ENCODE measurements around the gene CD300LF. TPM values are rescaled to one million over a fixed set of nuclear protein-coding genes. Genes with fewer than 3 reads are reported as not detected.

Gene CD300LF
- total RNA-seq, 1 experiment from 2014 or later = 2.4 TPM

- no peaks in the 10 kb centered on the region for H3K9me3 ChIP-seq
- H3K36me3 ChIP-seq (ENCODE audit: control insufficient read depth, insufficient read depth, low read length) = no peaks in the 10 kb centered on the region
- no peaks in the 10 kb centered on the region for H3K27me3 ChIP-seq (replicated peaks; ENCODE audit: control insufficient read depth, insufficient read depth, low read length)
- no peak overlapping the region for H3K27ac Mint-ChIP-seq (ENCODE audit: unreplicated experiment)
- no TSS peak for BruUV-seq (replicated peaks)
- POLR2A ChIA-PET = interaction anchor here (0.7 kb wide), 1 partner anchor 25 kb away, joined by 7 read pairs; the partner anchor contains the start of gene RAB37
- H3K36me3 Mint-ChIP-seq (ENCODE audit: insufficient read depth, unreplicated experiment) = no peaks in the 10 kb centered on the region
- CTCF ChIA-PET = interaction anchor here (1.1 kb wide), 1 partner anchor 54 kb away, joined by 3 read pairs; no protein-coding TSS in a partner anchor
- no peak for DNase-seq
- H3K4me1 ChIP-seq = peaks cover 27% of the 10 kb centered on the region
- peaks cover 22% of the 10 kb centered on the region for H3K4me1 Mint-ChIP-seq (ENCODE audit: low read depth, unreplicated experiment)
- TF ChIP-seq CTCF (IDR thresholded peaks at IDR 0.05; ENCODE audit: insufficient read depth in 1 of 2, low read depth in 1 of 2, low read length in 1 of 2, severe bottlenecking in 1 of 2, unreplicated experiment in 1 of 2) = no peak
- H3K9me3 Mint-ChIP-seq (ENCODE audit: unreplicated experiment) = no peaks in the 10 kb centered on the region
- H3K4me3 Mint-ChIP-seq (ENCODE audit: unreplicated experiment) = no peak overlapping the region
- no peaks in the 10 kb centered on the region for H3K27me3 Mint-ChIP-seq (ENCODE audit: insufficient read depth, unreplicated experiment)
- no peak overlapping the region for H3K4me3 ChIP-seq (ENCODE audit: low read depth, low read length)
- intact Hi-C loops (cut with micrococcal nuclease; ENCODE audit: unreplicated experiment) = no loop called here
These were observed 1.5 kb downstream of the CD300LF start for GRCh38 chr17:74711058-74711824.

- Mint-ChIP-seq H3K36me3 (ENCODE audit: insufficient read depth, unreplicated experiment) (peaks cover 5% of the 10 kb centered on the region), H3K27ac (ENCODE audit: unreplicated experiment) (no peak overlapping the region), H3K9me3 (ENCODE audit: unreplicated experiment) (no peaks in the 10 kb centered on the region), H3K4me3 (ENCODE audit: unreplicated experiment) (no peak overlapping the region), H3K4me1 (ENCODE audit: low read depth, unreplicated experiment) (peaks cover 17% of the 10 kb centered on the region), H3K27me3 (ENCODE audit: insufficient read depth, unreplicated experiment) (no peaks in the 10 kb centered on the region)
- BruUV-seq (replicated peaks) = no TSS peak
- Histone ChIP-seq H3K9me3 (no peaks in the 10 kb centered on the region; the same call in 1 of the 2 replicates), H3K4me1 (peaks cover 4% of the 10 kb centered on the region; the same call in 1 of the 2 replicates), H3K27me3 (replicated peaks; ENCODE audit: control insufficient read depth, insufficient read depth, low read length) (no peaks in the 10 kb centered on the region), H3K36me3 (ENCODE audit: control insufficient read depth, insufficient read depth, low read length) (no peaks in the 10 kb centered on the region), H3K4me3 (ENCODE audit: low read depth, low read length) (no peak overlapping the region)
- intact Hi-C loops (cut with micrococcal nuclease; ENCODE audit: unreplicated experiment) = no loop called here
- no peak for DNase-seq
- no peak for TF ChIP-seq CTCF (IDR thresholded peaks at IDR 0.05; ENCODE audit: insufficient read depth in 1 of 2, low read depth in 1 of 2, low read length in 1 of 2, severe bottlenecking in 1 of 2, unreplicated experiment in 1 of 2)
- ChIA-PET POLR2A (no interaction called here), CTCF (interaction anchor here (0.7 kb wide), 1 partner anchor 40 kb away, joined by 3 read pairs; no protein-coding TSS in a partner anchor)
These were observed 8.2 kb downstream of the CD300LF start for GRCh38 chr17:74704544-74704943.

- POLR2A ChIA-PET = no interaction called here
- Mint-ChIP-seq H3K4me3 (ENCODE audit: unreplicated experiment) (no peak overlapping the region), H3K9me3 (ENCODE audit: unreplicated experiment) (no peaks in the 10 kb centered on the region), H3K4me1 (ENCODE audit: low read depth, unreplicated experiment) (peaks cover 17% of the 10 kb centered on the region), H3K27me3 (ENCODE audit: insufficient read depth, unreplicated experiment) (no peaks in the 10 kb centered on the region), H3K36me3 (ENCODE audit: insufficient read depth, unreplicated experiment) (peaks cover 5% of the 10 kb centered on the region), H3K27ac (ENCODE audit: unreplicated experiment) (no peak overlapping the region)
- H3K27me3 ChIP-seq (replicated peaks; ENCODE audit: control insufficient read depth, insufficient read depth, low read length) = no peaks in the 10 kb centered on the region
- no peak for DNase-seq
- no TSS peak for BruUV-seq (replicated peaks)
- intact Hi-C loops (cut with micrococcal nuclease; ENCODE audit: unreplicated experiment) = no loop called here
- no peak for TF ChIP-seq CTCF (IDR thresholded peaks at IDR 0.05; ENCODE audit: insufficient read depth in 1 of 2, low read depth in 1 of 2, low read length in 1 of 2, severe bottlenecking in 1 of 2, unreplicated experiment in 1 of 2)
- no peak overlapping the region for H3K4me3 ChIP-seq (ENCODE audit: low read depth, low read length)
- no peaks in the 10 kb centered on the region; the same call in 1 of the 2 replicates for H3K9me3 ChIP-seq
- CTCF ChIA-PET = interaction anchor here (1.5 kb wide), 1 partner anchor 34 kb away, joined by 4 read pairs; no protein-coding TSS in a partner anchor
- H3K4me1 ChIP-seq = peaks cover 4% of the 10 kb centered on the region; the same call in 1 of the 2 replicates
- H3K36me3 ChIP-seq (ENCODE audit: control insufficient read depth, insufficient read depth, low read length) = no peaks in the 10 kb centered on the region
These were observed 9.4 kb downstream of the CD300LF start for GRCh38 chr17:74703311-74703710.
